ENCODE results near the gene CCDC13.
A peak's percentile ranks its signal among the peaks of the same experiment; 100 is the strongest.

CCDC13 gene

DNA sequence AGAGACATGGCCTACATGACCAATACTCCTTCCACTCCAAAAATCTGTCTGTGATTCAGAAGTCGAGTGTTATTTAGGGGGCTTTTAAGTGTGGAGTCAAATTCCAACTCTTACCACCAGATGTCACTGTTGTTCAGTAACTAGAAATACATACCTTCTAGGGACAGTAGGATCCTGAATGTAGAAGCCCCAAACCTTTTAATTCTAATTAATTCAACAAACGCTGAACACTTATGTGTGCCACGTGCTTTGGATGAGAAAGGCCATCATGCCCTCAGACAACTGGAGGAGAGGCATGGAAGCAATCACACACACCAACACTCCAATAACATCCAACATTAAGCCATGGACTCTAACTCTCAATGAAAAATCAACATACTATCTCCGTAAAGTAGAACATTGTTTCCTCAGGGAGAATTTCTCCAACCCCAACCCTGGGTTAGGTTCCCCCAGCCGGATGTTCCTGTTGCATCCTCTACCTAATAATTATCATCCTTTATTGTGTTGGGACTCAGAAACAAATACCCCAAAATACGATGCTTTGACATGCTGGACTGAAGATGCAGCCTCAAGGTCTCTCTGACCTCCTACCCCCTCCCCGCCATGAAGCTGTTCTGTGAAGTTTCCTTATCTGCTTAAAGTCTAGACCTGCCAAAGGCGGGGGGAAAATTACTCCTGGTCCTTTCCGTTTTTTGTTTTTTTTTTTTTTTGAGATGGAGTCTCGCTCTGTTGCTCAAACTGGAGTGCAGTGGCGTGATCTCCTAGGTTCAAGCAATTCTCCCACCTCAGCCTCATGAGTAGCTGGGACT lies 8.0 kb upstream of the CCDC13 start:
- TF ChIP-seq, protein P1, sequence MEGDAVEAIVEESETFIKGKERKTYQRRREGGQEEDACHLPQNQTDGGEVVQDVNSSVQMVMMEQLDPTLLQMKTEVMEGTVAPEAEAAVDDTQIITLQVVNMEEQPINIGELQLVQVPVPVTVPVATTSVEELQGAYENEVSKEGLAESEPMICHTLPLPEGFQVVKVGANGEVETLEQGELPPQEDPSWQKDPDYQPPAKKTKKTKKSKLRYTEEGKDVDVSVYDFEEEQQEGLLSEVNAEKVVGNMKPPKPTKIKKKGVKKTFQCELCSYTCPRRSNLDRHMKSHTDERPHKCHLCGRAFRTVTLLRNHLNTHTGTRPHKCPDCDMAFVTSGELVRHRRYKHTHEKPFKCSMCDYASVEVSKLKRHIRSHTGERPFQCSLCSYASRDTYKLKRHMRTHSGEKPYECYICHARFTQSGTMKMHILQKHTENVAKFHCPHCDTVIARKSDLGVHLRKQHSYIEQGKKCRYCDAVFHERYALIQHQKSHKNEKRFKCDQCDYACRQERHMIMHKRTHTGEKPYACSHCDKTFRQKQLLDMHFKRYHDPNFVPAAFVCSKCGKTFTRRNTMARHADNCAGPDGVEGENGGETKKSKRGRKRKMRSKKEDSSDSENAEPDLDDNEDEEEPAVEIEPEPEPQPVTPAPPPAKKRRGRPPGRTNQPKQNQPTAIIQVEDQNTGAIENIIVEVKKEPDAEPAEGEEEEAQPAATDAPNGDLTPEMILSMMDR (conservative IDR thresholded peaks at IDR 0.05; ENCODE audit: low read depth): peak; percentile 76
- POLR2A ChIA-PET (ENCODE audit: low non-redundant PET): no interaction called here
- CTCF ChIA-PET: interaction anchor here (0.7 kb wide), 1 partner anchor 111 kb away, joined by 4 read pairs; no protein-coding TSS in a partner anchor
- peak; percentile 52 for DNase-seq (ENCODE audit: low spot score)
- H3K27ac ChIP-seq: no peak overlapping the region

DNA sequence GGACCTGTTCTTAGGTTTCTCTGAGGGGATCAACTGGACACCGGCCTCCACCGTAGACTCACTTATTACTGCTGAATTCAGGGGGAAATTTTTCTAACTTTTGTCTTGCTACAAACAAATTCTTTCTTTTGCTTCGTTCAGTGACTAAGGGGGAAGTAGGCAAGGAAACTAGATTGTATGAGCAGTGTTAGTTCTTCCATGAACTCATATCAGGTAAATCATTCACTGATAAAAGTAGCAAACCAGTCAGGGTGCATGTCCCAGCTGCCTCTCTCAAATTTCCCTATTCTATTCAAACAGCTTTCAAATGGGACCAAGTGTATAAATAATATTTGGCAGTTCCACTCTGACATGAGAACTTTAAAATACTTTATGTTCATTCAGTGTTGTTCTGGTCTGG lies 7.3 kb upstream of the CCDC13 start:
- TF ChIP-seq, protein P1 (conservative IDR thresholded peaks at IDR 0.05; ENCODE audit: low read depth): no peak
- POLR2A ChIA-PET (ENCODE audit: low non-redundant PET): no interaction called here
- no peak for DNase-seq (ENCODE audit: low spot score)
- CTCF ChIA-PET: interaction anchor here (0.7 to 1.4 kb wide), 3 partner anchors 50 to 470 kb away, joined by 3 to 12 read pairs (median 3); no protein-coding TSS in a partner anchor
- H3K27ac ChIP-seq: no peak overlapping the region; the same call in 1 of the 2 replicates

DNA sequence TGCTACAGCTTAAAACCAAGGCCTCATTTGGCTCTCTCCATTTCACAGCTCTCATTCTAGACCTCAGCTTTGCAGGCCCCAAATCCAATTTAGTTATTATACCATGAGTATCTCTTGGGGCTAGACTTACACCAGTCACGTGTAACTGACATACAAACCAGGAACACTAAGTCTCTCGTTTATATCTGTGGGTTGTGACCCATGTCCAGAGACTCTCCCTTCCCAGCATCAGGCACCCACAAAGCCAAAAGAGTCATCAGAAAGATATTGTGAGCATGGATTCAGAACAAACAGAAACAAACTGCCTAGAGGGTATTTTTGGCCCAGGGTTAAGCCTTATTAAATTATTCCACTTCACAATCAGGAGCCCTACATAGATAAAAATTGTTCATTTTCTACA lies 5.6 kb upstream of the CCDC13 start:
- CTCF ChIA-PET: no interaction called here
- DNase-seq (ENCODE audit: low spot score): no peak
- POLR2A ChIA-PET (ENCODE audit: low non-redundant PET): no interaction called here
- TF ChIP-seq, protein P1 (conservative IDR thresholded peaks at IDR 0.05; ENCODE audit: low read depth): no peak
- H3K27ac ChIP-seq: peak overlapping the region; percentile 84

DNA sequence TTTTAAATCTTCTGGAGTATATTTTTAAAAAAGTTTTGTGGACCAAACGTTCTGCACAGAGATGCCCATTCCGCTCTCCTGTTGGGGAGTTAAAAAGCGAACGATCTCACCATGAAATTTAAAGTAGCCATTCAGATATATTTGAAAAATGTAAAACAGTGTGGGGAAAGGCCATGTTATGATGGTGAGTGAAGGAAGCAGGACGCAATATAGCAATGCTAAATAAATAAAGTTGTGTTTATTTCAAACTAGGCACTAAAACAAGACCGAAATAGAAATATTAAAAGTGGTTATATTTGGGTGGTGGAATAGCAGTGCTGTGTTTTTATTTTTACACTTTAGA lies 327 bp upstream of the CCDC13 start:
- TF ChIP-seq, protein P1 (conservative IDR thresholded peaks at IDR 0.05; ENCODE audit: low read depth): no peak
- no peak for DNase-seq (ENCODE audit: low spot score)
- ChIA-PET CTCF (no interaction called here), POLR2A (ENCODE audit: low non-redundant PET) (no interaction called here)
- H3K27ac ChIP-seq: peak overlapping the region; percentile 34

DNA sequence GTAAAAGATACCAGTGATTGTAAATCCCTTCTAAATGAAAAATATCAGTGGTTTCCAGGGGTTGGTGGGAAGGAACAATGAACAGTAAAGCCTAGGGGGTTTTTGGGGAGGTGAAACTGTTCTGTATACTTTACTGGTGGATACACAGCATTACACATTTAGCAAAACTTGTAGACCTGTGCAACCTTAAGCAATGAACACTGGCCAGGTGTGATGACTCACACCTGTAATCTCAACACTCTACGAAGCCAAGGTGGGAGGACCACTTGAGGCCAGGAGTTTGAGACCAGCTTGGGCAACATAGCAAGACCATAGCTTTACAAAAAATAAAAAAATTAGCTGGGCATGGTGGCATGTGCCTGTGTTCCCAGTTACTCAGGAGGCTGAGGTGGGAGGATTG lies 1.8 kb downstream of the CCDC13 start:
- ChIA-PET CTCF (no interaction called here), POLR2A (ENCODE audit: low non-redundant PET) (no interaction called here)
- no peak for DNase-seq (ENCODE audit: low spot score)
- TF ChIP-seq, protein P1 (conservative IDR thresholded peaks at IDR 0.05; ENCODE audit: low read depth): no peak
- H3K27ac ChIP-seq: no peak overlapping the region

DNA sequence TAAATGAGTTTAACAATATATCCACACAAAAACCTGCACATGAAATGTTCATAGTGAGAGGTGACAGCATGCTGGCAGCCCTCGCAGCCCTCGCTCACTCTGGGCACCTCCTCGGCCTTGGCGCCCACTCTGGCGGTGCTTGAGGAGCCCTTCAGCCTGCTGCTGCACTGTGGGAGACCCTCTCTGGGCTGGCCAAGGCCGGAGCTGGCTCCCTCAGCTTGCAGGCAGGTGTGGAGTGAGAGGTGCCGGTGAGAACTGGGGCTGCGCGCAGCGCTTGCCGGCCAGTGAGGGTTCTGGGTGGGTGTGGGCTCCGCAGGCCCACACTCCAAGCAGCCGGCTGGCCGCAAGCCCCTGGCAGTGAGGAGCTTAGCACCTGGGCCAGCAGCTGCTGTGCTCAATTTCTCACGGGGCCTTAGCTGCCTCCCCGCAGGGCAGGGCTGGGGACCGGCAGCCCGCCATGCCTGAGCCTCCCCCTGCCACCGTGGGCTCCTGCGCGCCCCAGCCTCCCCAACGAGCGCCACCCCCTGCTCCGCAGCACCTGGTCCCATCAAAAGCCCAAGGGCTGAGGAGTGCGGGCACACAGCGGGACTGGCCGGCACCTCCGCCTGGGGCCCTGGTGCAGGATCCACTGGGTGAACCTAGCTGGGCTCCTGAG lies 3.4 kb downstream of the CCDC13 start:
- ChIA-PET CTCF (no interaction called here), POLR2A (ENCODE audit: low non-redundant PET) (no interaction called here)
- TF ChIP-seq, protein P1 (conservative IDR thresholded peaks at IDR 0.05; ENCODE audit: low read depth): no peak
- H3K27ac ChIP-seq: no peak overlapping the region
- DNase-seq (ENCODE audit: low spot score): no peak
